Stimulated activated CD4-positive, alpha-beta T cell treated with anti-CD3 and anti-CD28 coated beads, Interleukin-15, amount 100 ng/mL, for 24 hours (primary cell): ENCODE results near the gene DDOST.

ENCODE experiments used
- DNase-seq: peaks from one replicate; pipeline ENCODE4 v3.0.0-alpha.2; 2020

The DDOST gene

DNA sequence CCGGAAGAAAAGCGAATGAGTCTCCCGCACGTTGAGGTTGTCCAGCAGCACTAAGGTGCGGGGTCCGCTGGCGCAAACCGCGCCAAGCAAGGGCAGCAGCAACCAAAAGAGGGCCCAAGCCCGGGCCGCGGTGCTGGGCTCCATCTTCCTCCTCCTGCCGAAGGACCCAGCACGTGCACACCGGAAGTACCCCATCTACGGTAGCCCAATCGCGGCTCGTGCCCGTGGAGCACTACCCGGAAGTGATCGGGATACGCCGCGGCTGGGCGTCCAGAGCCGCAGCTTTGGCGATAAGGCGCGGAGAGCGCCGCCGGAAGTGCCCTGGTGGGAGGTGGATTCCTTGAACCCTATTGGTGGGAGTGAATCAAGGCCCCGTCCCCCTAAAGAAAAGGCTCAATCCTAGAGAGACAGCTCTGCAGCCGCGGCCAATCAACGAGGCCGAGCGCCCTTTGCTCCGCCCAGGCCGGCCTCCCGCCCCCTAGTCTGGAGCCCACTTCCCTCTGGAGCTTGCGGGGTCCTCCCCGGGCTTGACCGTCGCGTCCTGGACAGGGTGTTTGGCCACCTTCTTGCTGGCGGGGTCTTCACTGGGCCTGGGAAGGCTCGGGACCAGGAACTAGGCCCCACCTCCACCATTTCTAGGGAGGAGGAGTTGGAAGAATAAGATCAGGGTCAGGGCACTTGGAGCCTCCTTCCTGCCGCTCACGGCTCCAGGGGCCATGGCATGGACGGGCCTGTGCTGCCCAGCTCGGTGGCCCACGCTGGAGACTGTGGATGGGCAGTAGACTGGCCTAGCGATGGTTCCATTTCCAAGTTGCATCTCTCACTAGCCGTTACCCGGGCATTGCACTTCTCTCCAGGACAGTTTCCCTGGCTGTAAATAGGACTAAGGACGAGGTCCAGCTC, at the start of gene DDOST:
Gene DDOST, minus strand, starts transcription at position 163 of the 903 bp plus-strand sequence. Its CDS starts 19 bp downstream, at position 144.
- peak; percentile 98 for DNase-seq

DNA sequence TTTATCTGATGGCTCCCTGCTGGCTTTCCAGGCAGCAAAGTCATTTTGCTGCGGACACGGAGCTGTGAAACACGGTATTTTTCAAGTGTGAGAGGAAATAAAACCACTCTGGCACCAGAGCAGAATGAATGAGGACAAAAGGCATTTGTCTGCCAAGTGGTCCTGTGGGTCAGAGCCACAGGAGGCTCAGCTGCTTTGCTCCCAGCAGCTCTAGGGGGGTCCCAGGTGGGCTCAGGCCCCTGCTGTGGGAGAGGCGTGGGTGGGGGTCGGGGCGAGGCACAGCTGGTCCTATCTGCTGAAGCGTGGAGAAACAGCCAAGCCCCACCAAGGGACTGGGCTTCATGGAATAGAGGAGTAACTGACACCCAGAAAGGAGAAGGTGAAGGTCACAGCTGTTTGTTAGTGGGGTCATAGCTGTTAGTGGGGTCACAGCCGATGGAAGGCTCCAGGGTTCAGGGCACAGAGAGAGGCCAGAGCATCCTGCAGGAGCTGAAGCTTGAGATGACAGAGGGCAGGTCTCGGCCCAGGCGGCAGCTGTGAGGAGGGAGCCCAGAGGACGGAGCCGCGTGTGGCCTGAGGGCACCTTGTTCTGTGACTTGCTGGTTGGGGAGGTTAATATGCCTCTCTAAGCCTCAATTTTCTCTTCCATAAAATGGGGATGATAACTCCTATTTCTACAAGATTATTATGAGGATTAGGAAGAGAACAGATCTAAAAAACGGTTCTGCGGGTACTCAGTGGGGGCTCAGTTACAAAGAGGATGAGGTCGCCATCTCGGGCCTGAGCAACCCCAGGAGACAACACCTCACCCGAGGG, 49.5 kb upstream of the DDOST start:
- no peak for DNase-seq

GRCh38 chr1:20709868-20710267, 48.7 kb upstream of the DDOST start:
- no peak for DNase-seq

DNA sequence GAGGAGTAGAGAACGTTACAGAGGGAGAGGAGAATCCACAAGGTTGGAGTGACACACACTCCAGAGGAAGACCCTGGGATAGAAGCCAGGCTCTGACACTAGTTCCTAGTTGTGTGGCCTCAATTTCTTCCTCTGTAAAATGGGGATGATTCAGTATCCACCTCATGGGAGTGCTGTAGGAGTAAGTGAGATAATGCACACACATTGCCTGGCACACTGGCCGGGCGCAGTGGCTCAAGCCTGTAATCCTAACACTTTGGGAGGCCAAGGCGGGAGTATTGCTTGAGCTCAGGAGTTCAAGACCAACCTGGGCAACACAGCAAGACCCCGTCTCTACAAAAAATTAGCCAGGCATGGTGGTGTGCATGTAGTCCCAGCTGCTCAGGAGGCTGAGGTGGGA, 47.7 kb upstream of the DDOST start:
- no peak for DNase-seq

DNA sequence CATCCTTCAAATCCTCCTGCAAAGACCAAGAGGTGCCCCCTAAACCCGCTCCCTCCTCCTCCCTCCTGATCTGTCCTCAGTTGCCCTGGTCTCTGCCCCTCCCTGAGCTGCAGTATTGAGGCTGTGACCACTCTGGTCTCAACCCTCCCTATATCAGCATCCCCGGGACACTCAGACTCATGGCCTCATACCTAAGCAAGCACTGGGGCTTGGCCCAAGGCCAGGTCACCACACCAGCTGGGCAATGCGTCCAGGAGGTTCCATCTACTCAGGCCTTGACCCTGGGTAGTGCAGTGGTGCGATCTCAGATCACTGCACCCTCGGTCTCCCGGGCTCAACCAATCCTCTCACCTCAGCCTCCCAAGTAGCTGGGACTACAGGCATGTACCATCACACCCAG, 46.9 kb upstream of the DDOST start:
- no peak for DNase-seq

GRCh38 chr1:20706841-20707240, 45.7 kb upstream of the DDOST start:
- DNase-seq: no peak

GRCh38 chr1:20705203-20705755, 44.1 kb upstream of the DDOST start:
- no peak for DNase-seq

DNA sequence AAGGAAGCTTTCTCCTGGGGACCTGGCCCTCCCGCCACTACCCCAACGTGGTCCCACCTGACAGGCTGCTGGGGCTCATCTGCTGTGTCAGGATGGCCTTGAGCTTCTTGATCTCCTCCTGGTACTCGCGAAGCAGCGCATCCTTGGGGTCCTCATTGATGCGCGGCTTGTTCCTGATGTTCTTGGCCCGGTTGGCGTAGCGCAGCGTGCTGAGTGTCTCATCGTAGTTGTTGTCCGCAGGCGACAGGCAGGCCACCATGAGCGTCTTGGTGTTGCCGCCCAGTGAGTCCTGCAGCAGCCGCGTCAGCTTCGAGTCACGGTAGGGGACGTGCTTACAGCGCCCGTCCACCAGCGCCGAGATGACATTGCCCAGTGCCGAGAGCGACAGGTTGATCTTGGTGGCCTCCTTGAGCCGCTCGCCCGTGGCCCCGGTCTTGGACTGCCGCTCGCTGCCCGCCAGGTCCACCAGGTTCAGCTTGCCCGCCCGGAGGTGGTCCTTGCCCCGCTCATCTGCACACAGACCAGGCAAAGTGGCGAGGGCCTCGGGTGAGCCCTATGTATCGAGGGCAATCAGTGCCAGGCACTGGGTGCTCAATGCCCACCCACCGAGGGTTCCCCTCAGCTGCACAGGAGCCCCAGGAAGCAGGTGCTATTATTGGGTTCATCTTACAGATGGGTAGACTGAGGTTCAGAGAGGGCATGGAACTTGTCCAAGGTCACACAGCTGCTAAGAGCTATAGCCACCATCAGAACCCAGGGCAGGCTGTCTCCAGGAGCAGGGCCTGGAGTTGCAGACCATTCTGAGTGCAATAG, 43.4 kb upstream of the DDOST start:
- no peak for DNase-seq

DNA sequence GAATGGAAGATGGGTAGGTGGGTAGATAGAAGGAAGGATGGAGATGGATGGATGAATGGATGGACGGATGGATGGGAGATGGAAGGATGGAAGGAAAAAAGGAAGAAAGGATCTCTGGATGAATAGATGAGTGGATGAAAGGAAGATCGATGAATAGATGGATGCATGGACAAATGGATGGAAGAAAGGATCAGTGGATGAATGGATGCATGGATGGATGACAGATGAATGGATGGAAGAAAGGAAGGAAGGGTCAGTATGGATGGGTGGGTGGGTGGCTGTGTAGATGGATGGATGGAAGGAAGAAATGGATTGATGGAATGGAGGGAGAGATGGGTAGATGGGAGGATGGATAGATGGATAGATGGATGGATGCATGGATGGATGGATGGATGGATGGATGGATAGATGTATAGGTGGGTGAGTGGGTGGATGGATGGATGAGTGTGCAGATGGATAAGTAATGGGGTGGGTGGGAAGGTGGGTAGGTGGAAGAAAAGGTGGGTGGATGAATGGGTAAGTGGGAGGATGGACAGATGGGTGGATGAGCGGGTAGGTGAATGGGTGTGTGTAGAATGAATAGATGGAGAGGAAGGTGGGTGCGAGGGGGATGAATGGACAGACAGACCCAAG, 42.1 kb upstream of the DDOST start:
- DNase-seq: no peak

GRCh38 chr1:20702416-20702815, 41.2 kb upstream of the DDOST start:
- no peak for DNase-seq

- DNase-seq: no peak
Measured at GRCh38 chr1:20701847-20702246, 40.7 kb upstream of the DDOST start.

- no peak for DNase-seq
Measured at GRCh38 chr1:20701446-20701845, 40.3 kb upstream of the DDOST start.

DNA sequence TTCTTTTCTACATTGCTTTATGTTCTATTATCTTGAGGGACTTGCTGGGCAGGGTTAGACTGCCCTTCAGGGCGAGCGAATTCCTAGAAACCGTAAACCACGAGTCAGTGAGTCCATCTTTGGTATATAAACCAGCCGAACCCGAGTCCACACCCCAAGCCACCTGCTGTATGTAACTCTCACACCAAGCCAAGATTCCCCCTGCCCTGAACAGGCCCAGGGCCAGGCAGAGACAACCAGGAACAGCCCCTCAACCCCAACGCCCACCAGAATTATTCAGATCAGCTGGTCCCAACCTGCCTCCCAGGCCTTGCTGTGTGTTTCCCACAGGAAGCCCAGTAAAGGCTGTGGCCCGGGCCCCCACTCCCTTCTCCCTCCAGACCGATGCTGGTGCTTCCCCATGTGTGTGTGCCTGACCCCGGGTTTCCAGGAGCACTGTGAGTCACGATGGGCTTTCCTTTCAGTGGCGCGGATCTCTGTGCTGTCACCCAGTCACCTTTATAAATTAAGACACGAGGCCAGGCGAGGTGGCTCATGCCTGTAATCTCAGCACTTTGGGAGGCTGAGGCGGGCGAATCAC, 39.6 kb upstream of the DDOST start:
- no peak for DNase-seq

GRCh38 chr1:20699558-20699957, 38.4 kb upstream of the DDOST start:
- DNase-seq: no peak

DNA sequence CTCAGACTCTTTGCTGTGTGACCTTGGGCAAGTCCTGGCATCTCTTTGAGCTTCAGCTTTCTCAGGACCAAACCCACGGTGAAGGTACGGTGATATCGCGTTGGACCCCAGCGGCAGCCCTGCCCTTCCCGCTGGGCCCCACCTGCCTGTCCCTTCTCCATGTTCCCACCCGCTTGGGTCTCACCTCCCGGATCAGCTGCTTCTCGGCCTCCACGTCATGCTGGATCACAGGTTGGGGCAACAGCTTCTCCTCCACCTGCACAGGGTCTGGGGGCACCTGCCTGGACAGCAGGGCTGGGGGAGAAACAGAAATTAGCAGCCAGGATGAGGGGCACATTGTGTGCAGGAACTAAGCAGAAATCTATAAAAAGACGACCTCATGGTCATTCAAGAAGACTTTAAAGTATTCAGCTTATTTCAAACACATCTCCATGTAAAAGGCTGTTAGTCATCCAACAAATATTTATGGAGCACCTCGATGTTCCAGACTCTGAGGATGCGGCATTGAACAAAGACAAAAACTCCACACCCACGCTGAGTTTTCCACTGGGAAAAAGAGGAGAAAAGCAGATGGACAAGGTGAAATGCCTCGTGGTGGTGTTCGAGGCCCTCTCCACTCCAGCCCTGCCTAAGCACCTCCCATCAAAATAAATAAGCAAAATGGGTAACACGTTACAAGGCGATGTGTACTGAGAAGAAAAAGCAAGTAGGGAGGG, 37.2 kb upstream of the DDOST start:
- DNase-seq: no peak

GRCh38 chr1:20697563-20697962, 36.4 kb upstream of the DDOST start:
- no peak for DNase-seq

DNA sequence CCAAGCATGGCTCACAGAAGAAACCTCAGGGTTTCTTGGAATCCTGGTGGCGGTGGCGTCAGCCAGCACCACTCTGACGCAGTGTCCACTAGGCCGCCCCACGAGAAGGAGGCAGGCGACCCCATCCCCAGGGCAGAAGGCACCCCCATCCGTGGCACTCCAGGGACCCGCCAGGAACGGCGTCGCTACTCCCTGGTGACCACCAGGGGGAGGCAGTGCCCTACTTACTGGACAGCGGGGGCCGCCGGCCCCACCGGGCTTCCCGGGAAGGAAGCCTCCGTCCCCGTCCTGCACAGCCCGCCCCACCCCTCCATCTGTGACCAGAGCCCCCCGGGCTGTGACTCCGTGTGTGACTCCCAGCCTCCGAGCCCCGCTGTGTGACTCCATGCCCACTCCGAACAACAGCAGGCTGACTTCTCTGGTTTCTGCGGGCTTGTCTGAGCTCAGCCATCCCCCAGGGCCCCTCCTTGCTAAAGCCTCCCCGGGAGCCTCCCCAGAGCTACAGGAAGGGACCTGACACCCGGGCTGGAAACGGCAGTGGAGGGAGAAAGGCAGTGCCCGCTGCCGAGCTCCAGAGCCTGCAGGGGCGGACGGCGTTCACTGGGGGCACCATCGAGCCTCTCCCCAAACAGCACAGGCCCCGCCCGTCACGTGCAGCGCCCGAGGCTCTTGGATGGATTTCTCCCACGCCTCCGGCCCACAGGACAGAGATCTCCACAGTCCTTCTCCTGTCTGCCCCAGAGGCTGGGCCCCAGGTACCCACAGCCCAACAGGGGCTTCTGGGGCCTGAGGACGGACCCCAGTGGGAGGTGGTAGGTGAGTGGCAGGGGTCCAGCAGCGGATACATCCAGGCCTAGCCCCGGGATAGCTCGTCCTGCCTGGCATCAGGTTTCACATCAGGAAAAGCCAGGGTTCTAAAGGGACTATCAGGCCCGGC, 35.5 kb upstream of the DDOST start:
- DNase-seq: peak; percentile 87

DNA sequence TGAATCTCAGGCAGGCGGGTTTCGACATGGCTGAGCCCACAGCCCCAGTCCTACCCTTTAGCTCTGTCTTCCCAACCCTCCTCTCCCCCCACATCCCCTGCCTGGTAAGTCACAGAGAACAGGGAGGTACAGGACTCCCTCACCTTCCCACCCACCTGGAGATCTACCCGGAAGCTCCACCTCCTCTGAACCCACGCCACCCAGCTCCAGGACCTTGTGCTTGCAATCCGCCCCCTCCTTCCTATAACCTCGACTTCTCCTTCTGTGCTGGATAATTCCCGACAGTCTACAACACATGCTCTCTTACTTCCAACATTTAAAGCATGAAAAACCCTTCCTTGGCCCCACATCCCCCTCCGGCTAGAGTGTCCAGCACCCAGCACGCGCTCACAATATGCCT, 34.3 kb upstream of the DDOST start:
- no peak for DNase-seq

GRCh38 chr1:20693623-20694022, 32.5 kb upstream of the DDOST start:
- no peak for DNase-seq

GRCh38 chr1:20691872-20692271, 30.7 kb upstream of the DDOST start:
- no peak for DNase-seq
